GM06990 (cell line): ENCODE data around the gene CEP72.

ENCODE experiments used
- DNase-seq: peaks from one replicate; pipeline ENCODE4 v3.0.0-alpha.2; 2011; ENCODE audit not compliant: insufficient read length; ENCODE audit errors: extremely low read depth
- H3K27me3 ChIP-seq: replicated peaks from 2 replicates; pipeline ENCODE4 v1.6.0; 2011; ENCODE audit warnings: low read length; ENCODE audit not compliant: control insufficient read depth, insufficient read depth
- H3K36me3 ChIP-seq: 2 replicates; pipeline ENCODE4 v1.5.1; 2011; ENCODE audit warnings: low read length; ENCODE audit not compliant: control insufficient read depth, insufficient read depth
- H3K4me3 ChIP-seq: replicated peaks from 2 replicates; pipeline ENCODE4 v1.5.1; 2011; ENCODE audit warnings: low read depth, mild to moderate bottlenecking, control low read depth, low read length
- TF ChIP-seq, protein P1 (sequence below): IDR thresholded peaks from 2 replicates; pipeline ENCODE4 v1.5.1; 2011; ENCODE audit warnings: low read length, control low read depth, mild to moderate bottlenecking, inconsistent platforms; ENCODE audit not compliant: insufficient read depth, poor library complexity, severe bottlenecking

The CEP72 gene

DNA sequence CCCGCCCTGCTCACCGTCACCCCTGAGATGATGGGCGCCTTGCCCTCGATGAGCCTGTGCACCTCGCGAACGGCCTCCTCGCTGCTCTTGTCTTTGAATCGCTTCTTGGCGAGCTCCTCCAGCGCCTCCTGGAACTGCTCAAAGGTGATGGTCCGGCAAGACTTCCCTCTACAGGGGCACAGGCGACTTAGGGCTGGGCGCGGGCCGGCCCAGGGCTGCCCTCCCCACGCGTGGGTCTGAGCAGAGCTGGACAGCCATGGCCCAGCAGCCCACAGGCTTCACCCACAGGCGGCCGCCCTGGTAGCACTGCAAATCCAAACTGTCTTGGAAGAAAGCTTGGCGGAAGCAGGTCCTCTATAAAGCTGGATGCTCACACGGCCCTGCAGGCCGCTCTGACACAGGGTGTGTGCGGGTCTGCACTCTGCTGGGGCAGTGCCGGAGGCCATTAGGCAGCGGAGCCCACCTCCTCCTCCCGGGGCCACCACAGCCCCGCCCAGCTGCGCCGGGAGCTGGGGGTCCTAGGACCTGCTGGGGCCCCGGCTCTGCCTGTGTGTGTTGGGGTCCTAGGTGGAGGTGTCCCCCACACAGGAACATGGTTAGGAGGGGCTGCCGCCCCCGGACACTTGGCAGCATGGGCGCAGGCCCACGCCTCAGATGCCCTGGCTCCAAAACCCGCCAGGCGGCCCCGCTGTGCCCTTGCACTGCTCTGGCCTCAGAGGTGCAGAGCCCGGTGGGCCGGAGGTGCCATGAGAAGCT, 54.0 kb downstream of the CEP72 start:
- TF ChIP-seq, protein P1, sequence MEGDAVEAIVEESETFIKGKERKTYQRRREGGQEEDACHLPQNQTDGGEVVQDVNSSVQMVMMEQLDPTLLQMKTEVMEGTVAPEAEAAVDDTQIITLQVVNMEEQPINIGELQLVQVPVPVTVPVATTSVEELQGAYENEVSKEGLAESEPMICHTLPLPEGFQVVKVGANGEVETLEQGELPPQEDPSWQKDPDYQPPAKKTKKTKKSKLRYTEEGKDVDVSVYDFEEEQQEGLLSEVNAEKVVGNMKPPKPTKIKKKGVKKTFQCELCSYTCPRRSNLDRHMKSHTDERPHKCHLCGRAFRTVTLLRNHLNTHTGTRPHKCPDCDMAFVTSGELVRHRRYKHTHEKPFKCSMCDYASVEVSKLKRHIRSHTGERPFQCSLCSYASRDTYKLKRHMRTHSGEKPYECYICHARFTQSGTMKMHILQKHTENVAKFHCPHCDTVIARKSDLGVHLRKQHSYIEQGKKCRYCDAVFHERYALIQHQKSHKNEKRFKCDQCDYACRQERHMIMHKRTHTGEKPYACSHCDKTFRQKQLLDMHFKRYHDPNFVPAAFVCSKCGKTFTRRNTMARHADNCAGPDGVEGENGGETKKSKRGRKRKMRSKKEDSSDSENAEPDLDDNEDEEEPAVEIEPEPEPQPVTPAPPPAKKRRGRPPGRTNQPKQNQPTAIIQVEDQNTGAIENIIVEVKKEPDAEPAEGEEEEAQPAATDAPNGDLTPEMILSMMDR, result no peak
- no peak overlapping the region for H3K4me3 ChIP-seq
- no peak for DNase-seq
- peaks cover 6% of the 10 kb centered on the region for H3K36me3 ChIP-seq
- no peaks in the 10 kb centered on the region for H3K27me3 ChIP-seq

GRCh38 chr5:666816-667498, 54.8 kb downstream of the CEP72 start:
- TF ChIP-seq, protein P1, result no peak
- Histone ChIP-seq H3K36me3 (peaks cover 6% of the 10 kb centered on the region), H3K4me3 (no peak overlapping the region), H3K27me3 (no peaks in the 10 kb centered on the region)
- DNase-seq, result no peak

GRCh38 chr5:668283-668995, 56.3 kb downstream of the CEP72 start:
- Histone ChIP-seq H3K36me3 (peaks cover 6% of the 10 kb centered on the region), H3K27me3 (no peaks in the 10 kb centered on the region), H3K4me3 (no peak overlapping the region)
- no peak for DNase-seq
- TF ChIP-seq, protein P1, result no peak

- DNase-seq, result no peak
- H3K36me3 ChIP-seq, result peaks cover 3% of the 10 kb centered on the region
- no peak overlapping the region for H3K4me3 ChIP-seq
- TF ChIP-seq, protein P1, result peak; percentile 82
- H3K27me3 ChIP-seq, result no peaks in the 10 kb centered on the region
These were observed 57.1 kb downstream of the CEP72 start for GRCh38 chr5:669111-669841.

DNA sequence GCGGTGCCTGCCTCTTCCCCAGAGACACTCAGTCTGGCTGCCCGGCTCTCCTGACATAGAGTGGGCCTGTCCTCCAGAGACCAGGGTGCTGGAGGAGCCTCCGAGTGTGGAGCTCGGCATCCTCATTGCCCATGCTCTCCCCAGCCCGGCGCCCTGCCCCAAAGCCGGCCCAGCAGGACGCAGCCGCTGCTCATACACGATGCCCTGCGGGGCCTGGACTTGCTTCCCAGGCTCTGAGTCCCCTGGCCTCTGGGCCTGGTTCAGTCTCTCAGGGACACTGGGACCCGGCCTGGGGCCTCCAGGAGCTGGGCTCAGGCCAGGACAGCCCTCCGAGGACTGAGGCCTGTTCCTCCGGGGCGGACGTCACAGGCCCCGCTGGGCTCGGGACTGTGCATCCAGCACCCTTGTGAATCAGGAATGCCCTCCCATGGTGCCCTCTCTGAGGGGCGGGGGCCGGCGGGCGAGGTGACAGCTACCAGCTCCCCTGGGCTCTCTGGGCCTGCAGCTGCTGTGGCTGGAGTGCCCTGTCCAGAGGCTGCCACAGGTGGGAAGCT, 57.8 kb downstream of the CEP72 start:
- Histone ChIP-seq H3K36me3 (peaks cover 2% of the 10 kb centered on the region; the same call in 1 of the 2 replicates), H3K27me3 (no peaks in the 10 kb centered on the region), H3K4me3 (no peak overlapping the region)
- TF ChIP-seq, protein P1, result no peak
- DNase-seq, result no peak
